Measurements from ENCODE around the gene TSSK6.

Gene TSSK6

GRCh38 chr19:19546751-19547162 lies 31.4 kb upstream of the TSSK6 start:
- ChIA-PET CTCF (interaction anchor here (0.6 to 11.6 kb wide), 3 partner anchors 9 to 66 kb away, joined by 3 to 142 read pairs (median 3); partner anchors contain the start of gene YJEFN3), POLR2A (no interaction called here)
- TF ChIP-seq CTCF (IDR thresholded peaks at IDR 0.05; ENCODE audit: insufficient read depth, low read length, missing control alignments) = no peak
- H3K4me3 ChIP-seq (ENCODE audit: low read depth, low read length) = no peak overlapping the region
- DNase-seq (ENCODE audit: low read depth, low spot score) = no peak

GRCh38 chr19:19545707-19546106 lies 30.4 kb upstream of the TSSK6 start:
- TF ChIP-seq CTCF (IDR thresholded peaks at IDR 0.05; ENCODE audit: insufficient read depth, low read length, missing control alignments) = no peak
- CTCF ChIA-PET = interaction anchor here (1.3 to 11.6 kb wide), 2 partner anchors 10 to 16 kb away, joined by 3 to 142 read pairs; partner anchors contain the start of gene YJEFN3
- POLR2A ChIA-PET = no interaction called here
- H3K4me3 ChIP-seq (ENCODE audit: low read depth, low read length) = no peak overlapping the region
- DNase-seq (ENCODE audit: low read depth, low spot score) = no peak

GRCh38 chr19:19544954-19545591 lies 29.7 kb upstream of the TSSK6 start:
- ChIA-PET POLR2A (no interaction called here), CTCF (interaction anchor here (1.3 kb wide), 1 partner anchor 10 kb away, joined by 3 read pairs; no protein-coding TSS in a partner anchor)
- DNase-seq (ENCODE audit: low read depth, low spot score) = no peak
- no peak overlapping the region for H3K4me3 ChIP-seq (ENCODE audit: low read depth, low read length)
- no peak for TF ChIP-seq CTCF (IDR thresholded peaks at IDR 0.05; ENCODE audit: insufficient read depth, low read length, missing control alignments)

- CTCF ChIA-PET = interaction anchor here (2.0 to 2.6 kb wide), 3 partner anchors 8 to 100 kb away, joined by 9 to 12 read pairs (median 10); partner anchors contain the start of gene GMIP
- H3K4me3 ChIP-seq (ENCODE audit: low read depth, low read length) = no peak overlapping the region
- DNase-seq (ENCODE audit: low read depth, low spot score) = no peak
- POLR2A ChIA-PET = no interaction called here
- TF ChIP-seq CTCF (IDR thresholded peaks at IDR 0.05; ENCODE audit: insufficient read depth, low read length, missing control alignments) = no peak
Measured at GRCh38 chr19:19544257-19544953, 29.1 kb upstream of the TSSK6 start.

- ChIA-PET CTCF (interaction anchor here (1.4 to 2.6 kb wide), 4 partner anchors 9 to 100 kb away, joined by 6 to 12 read pairs (median 10); partner anchors contain the start of gene GMIP), POLR2A (no interaction called here)
- H3K4me3 ChIP-seq (ENCODE audit: low read depth, low read length) = no peak overlapping the region
- no peak for DNase-seq (ENCODE audit: low read depth, low spot score)
- no peak for TF ChIP-seq CTCF (IDR thresholded peaks at IDR 0.05; ENCODE audit: insufficient read depth, low read length, missing control alignments)
Measured at GRCh38 chr19:19543640-19544039, 28.3 kb upstream of the TSSK6 start.

- CTCF ChIA-PET = interaction anchor here (1.4 to 2.6 kb wide), 4 partner anchors 10 to 101 kb away, joined by 6 to 12 read pairs (median 10); partner anchors contain the start of gene GMIP
Measured at GRCh38 chr19:19543101-19543500, 27.8 kb upstream of the TSSK6 start.

More at GRCh38 chr19:19543101-19543500, 27.8 kb upstream of the TSSK6 start:
- no peak for DNase-seq (ENCODE audit: low read depth, low spot score)
- POLR2A ChIA-PET = no interaction called here
- TF ChIP-seq CTCF (IDR thresholded peaks at IDR 0.05; ENCODE audit: insufficient read depth, low read length, missing control alignments) = no peak
- no peak overlapping the region for H3K4me3 ChIP-seq (ENCODE audit: low read depth, low read length)

Data from AG04449 (cell line).